Endothelial cell of umbilical vein (primary cell): ENCODE data around the gene PLXNB2. TPM values are rescaled to one million over a fixed set of nuclear protein-coding genes. Genes with fewer than 3 reads are reported as not detected.

Experiments
- BruUV-seq: library from RNA; stranded (reverse); fragments of 400-500 nt; replicated peaks from 2 replicates; lab custom pipeline; 2021; lab: Mats Ljungman, UMichigan
- CTCF ChIA-PET: fragments of 300-600, 350-600 bp; sonication (Branson Sonifier 250); formaldehyde crosslinking; loops from one replicate; lab custom pipeline; 2021; ENCODE audit warnings: antibody characterized with exemption, inconsistent platforms; lab: Charles Lee
- POLR2A ChIA-PET: fragments of 300-600, 350-600 bp; sonication (Branson Sonifier 250); formaldehyde crosslinking; loops from one replicate; lab custom pipeline; 2021; ENCODE audit warnings: antibody characterized with exemption, inconsistent platforms; lab: Charles Lee
- DNase-seq: peaks from one replicate; pipeline ENCODE4 v3.0.0-alpha.2; 2011; ENCODE audit warnings: low read depth, low spot score
- FAIRE-seq: peaks from 2 replicates; lab custom pipeline; 2011; peaks lifted over from hg19 to GRCh38; lab: Jason Lieb, UNC
- H2AFZ ChIP-seq: 2 replicates; pipeline ENCODE4 v1.6.0; 2012; ENCODE audit warnings: low read depth, low read length, control low read depth, inconsistent platforms
- H3K27ac ChIP-seq: 2 replicates; pipeline ENCODE4 v1.5.1; 2011; ENCODE audit warnings: low read depth, mild to moderate bottlenecking, control low read depth, low read length, moderate library complexity; ENCODE audit not compliant: insufficient read depth
- H3K27me3 ChIP-seq, 2 experiments: 2 replicates each; pipeline versions ENCODE4 v1.6.0 to v1.6.1; 2011; ENCODE audit warnings: low read length in 2 of 2, mixed read lengths in 1 of 2; ENCODE audit not compliant: control insufficient read depth in 2 of 2, insufficient read depth in 2 of 2
- H3K36me3 ChIP-seq, 2 experiments: 2 replicates in 1 of 2; 3 replicates in 1 of 2; pipeline ENCODE4 v1.5.1; 2011; ENCODE audit warnings: low read length in 2 of 2, mild to moderate bottlenecking in 1 of 2, moderate library complexity in 1 of 2; ENCODE audit not compliant: control insufficient read depth in 2 of 2, insufficient read depth in 2 of 2; ENCODE audit errors: extremely low read depth in 1 of 2
- H3K4me1 ChIP-seq: 3 replicates; pipeline ENCODE4 v1.5.1; 2011; ENCODE audit warnings: mild to moderate bottlenecking, low read length; ENCODE audit not compliant: control insufficient read depth, insufficient read depth; ENCODE audit errors: extremely low read depth
- H3K4me2 ChIP-seq: 2 replicates; pipeline ENCODE4 v1.6.1; 2011; ENCODE audit warnings: low read length, control low read depth, mixed read lengths; ENCODE audit not compliant: insufficient read depth
- H3K4me3 ChIP-seq, 3 experiments: fragments of 200-600 bp in 1 of 3; sonication (generic), shearing (Covaris generic) in 1 of 3; replicated peaks in 1 of 3; 2 replicates each; pipeline ENCODE4 v1.5.1; 2011 to 2016; ENCODE audit warnings: control low read depth in 3 of 3, low read length in 3 of 3, mild to moderate bottlenecking in 2 of 3, inconsistent platforms in 1 of 3, low read depth in 1 of 3, moderate library complexity in 1 of 3; ENCODE audit not compliant: insufficient read depth in 1 of 3
- H3K79me2 ChIP-seq: 2 replicates; pipeline ENCODE4 v1.6.0; 2012; ENCODE audit warnings: low read length, inconsistent platforms; ENCODE audit not compliant: control insufficient read depth, insufficient read depth
- H3K9ac ChIP-seq: replicated peaks from 2 replicates; pipeline ENCODE3; 2011; ENCODE audit warnings: low read length, control low read depth; ENCODE audit not compliant: insufficient read depth; ENCODE audit errors: extremely low read depth
- H3K9me1 ChIP-seq: replicated peaks from 3 replicates; pipeline ENCODE4 v1.6.0; 2011; ENCODE audit warnings: mild to moderate bottlenecking, low read length; ENCODE audit not compliant: control insufficient read depth, insufficient read depth; ENCODE audit errors: extremely low read depth
- H3K9me3 ChIP-seq: replicated peaks from 2 replicates; pipeline ENCODE4 v1.5.1; 2012; ENCODE audit warnings: low read length, inconsistent platforms; ENCODE audit not compliant: control insufficient read depth, insufficient read depth
- H4K20me1 ChIP-seq: replicated peaks from 2 replicates; pipeline ENCODE3; 2011; ENCODE audit warnings: mild to moderate bottlenecking, low read length; ENCODE audit not compliant: control insufficient read depth, insufficient read depth; ENCODE audit errors: extremely low read depth
- EZH2 ChIP-seq: IDR thresholded peaks from 2 replicates; pipeline ENCODE4 v1.6.1; 2012; ENCODE audit warnings: borderline replicate concordance, low read depth, mild to moderate bottlenecking, moderate library complexity, low read length, inconsistent platforms; ENCODE audit not compliant: severe bottlenecking
- FOS ChIP-seq: IDR thresholded peaks from 2 replicates; pipeline ENCODE4 v1.6.1; 2011; ENCODE audit warnings: mild to moderate bottlenecking, low read length, moderate library complexity, borderline replicate concordance; ENCODE audit not compliant: insufficient read depth
- GATA2 ChIP-seq: IDR thresholded peaks from 2 replicates; pipeline ENCODE4 v1.7.0; 2011; ENCODE audit warnings: low read depth, mild to moderate bottlenecking, moderate library complexity, mixed read lengths, low read length; ENCODE audit not compliant: insufficient read length, insufficient read depth
- JUN ChIP-seq: IDR thresholded peaks from 2 replicates; pipeline ENCODE4 v1.6.1; 2011; ENCODE audit warnings: borderline replicate concordance, low read depth; ENCODE audit not compliant: insufficient read length, insufficient read depth
- MYC ChIP-seq: IDR thresholded peaks from one replicate; pipeline ENCODE4 v1.6.1; 2011; ENCODE audit warnings: mild to moderate bottlenecking, low read depth, low read length
- POLR2A ChIP-seq: IDR thresholded peaks from 2 replicates; pipeline ENCODE4 v1.6.1; 2012; ENCODE audit warnings: low read depth, mild to moderate bottlenecking, control low read depth, low read length
- POLR2AphosphoS5 ChIP-seq: IDR thresholded peaks from 2 replicates; pipeline ENCODE4 v1.6.1; 2012; ENCODE audit warnings: low read depth, mild to moderate bottlenecking, control low read depth, low read length, moderate library complexity; ENCODE audit not compliant: insufficient read depth
- dilution Hi-C: fragments of 300-500 bp; cut with MboI; formaldehyde crosslinking; loops from one replicate; pipeline ENCODE4 v1.15.0; 2019; ENCODE audit warnings: low sequenced_read_pairs; ENCODE audit not compliant: extremely low pct_ligation_motif_present
- intact Hi-C: fragments of 100-400 bp; cut with micrococcal nuclease; formaldehyde crosslinking; loops from one replicate; pipeline ENCODE4 v1.10.0; 2022
- polyA plus RNA-seq, 4 experiments: library from polyadenylated mRNA; depleted of rRNA in 3 of 4; stranded (reverse) in 3 of 4; unstranded in 1 of 4; fragments of >200 nt; gene quantifications; 2 replicates each; pipeline versions ENCODE4 v1.2.1 to v1.2.3, GENCODE V29; 2011 to 2012; ENCODE audit warnings: missing spikeins in 1 of 4
- total RNA-seq: library from RNA; stranded (reverse); gene quantifications from 2 replicates; pipeline ENCODE4 v1.2.3, GENCODE V29; 2021
- TF ChIP-seq, protein P1 (sequence below), 2 donors: IDR thresholded peaks; 1 replicate in 1 of 2; 2 replicates in 1 of 2; pipeline ENCODE4 v1.5.1; 2011; ENCODE audit warnings: low read length in 2 of 2, mild to moderate bottlenecking in 2 of 2, moderate library complexity in 2 of 2, control low read depth in 1 of 2, inconsistent platforms in 1 of 2, low read depth in 1 of 2; ENCODE audit not compliant: insufficient read depth in 1 of 2; ENCODE audit errors: extremely low read depth in 1 of 2
- TF ChIP-seq, protein P2 (sequence below): IDR thresholded peaks from 2 replicates; pipeline ENCODE4 v1.6.1; 2011; ENCODE audit not compliant: insufficient read depth, insufficient read length

The PLXNB2 gene
- total and polyA plus RNA-seq, 2 donors (not counting 3 experiments of a cell fraction or from before 2014, with no cell fraction given): 82.3 to 139 TPM

DNA sequence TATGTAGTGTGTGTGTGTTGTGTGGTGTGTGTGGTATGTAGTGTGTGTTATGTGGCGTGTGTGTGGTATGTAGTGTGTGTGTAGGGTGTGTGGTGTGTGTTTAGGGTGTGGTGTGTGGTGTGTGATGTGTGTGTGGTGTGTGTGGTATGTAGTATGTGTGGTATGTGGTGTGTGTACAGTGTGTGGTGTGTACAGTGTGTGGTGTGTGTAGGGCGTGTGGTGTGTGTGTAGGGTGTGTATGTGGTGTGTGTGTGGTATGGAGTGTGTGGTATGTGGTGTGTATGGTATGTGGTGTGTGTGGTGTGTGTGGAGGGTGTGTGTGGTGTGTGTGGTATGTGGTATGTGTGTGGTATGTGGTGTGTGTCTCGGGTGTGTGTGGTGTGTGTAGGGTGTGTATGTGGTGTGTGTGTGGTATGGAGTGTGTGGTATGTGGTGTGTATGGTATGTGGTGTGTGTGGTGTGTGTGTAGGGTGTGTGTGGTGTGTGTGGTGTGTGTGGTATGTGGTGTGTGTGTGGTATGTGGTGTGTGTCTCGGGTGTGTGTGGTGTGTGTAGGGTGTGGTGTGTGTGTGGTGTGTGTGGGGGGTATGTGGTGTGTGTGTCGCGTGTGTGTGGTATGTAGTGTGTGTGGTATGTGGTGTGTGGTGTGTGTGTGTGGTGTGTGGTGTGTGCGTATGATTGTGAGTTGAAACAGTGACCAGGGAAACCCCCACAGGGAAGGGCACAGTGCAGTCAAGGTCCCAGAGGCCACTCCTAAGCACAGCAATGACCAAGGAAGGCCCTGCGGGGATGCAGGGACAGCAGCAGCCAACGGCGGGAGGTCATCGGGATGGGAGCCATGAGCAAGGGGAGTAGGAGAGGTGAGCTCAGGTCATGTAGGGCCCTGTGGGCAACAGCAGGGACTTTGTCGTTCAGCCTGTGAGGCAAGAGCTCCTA, 32.8 kb upstream of the PLXNB2 start:
- FAIRE-seq: peak; percentile 88
- Histone ChIP-seq H3K4me2 (no peak overlapping the region), H2AFZ (no peak overlapping the region), H3K9me1 (no peaks in the 10 kb centered on the region), H3K4me1 (peaks cover 5% of the 10 kb centered on the region), H4K20me1 (no peaks in the 10 kb centered on the region), H3K27ac (no peak overlapping the region), H3K79me2 (no peaks in the 10 kb centered on the region), H3K4me3 (no peak overlapping the region), H3K9ac (no peak overlapping the region), H3K36me3 (no peaks in the 10 kb centered on the region), H3K27me3 (no peaks in the 10 kb centered on the region), H3K9me3 (no peaks in the 10 kb centered on the region)
- TF ChIP-seq MYC (no peak), EZH2 (no peak), POLR2A (no peak), POLR2AphosphoS5 (no peak), GATA2 (no peak), JUN (no peak), FOS (no peak)
- TF ChIP-seq, protein P1, sequence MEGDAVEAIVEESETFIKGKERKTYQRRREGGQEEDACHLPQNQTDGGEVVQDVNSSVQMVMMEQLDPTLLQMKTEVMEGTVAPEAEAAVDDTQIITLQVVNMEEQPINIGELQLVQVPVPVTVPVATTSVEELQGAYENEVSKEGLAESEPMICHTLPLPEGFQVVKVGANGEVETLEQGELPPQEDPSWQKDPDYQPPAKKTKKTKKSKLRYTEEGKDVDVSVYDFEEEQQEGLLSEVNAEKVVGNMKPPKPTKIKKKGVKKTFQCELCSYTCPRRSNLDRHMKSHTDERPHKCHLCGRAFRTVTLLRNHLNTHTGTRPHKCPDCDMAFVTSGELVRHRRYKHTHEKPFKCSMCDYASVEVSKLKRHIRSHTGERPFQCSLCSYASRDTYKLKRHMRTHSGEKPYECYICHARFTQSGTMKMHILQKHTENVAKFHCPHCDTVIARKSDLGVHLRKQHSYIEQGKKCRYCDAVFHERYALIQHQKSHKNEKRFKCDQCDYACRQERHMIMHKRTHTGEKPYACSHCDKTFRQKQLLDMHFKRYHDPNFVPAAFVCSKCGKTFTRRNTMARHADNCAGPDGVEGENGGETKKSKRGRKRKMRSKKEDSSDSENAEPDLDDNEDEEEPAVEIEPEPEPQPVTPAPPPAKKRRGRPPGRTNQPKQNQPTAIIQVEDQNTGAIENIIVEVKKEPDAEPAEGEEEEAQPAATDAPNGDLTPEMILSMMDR (IDR thresholded peaks at IDR 0.05; ENCODE audit: extremely low read depth in 1 of 2, insufficient read depth in 1 of 2, low read depth in 1 of 2, low read length in 2 of 2): no peak
- TF ChIP-seq, protein P2, sequence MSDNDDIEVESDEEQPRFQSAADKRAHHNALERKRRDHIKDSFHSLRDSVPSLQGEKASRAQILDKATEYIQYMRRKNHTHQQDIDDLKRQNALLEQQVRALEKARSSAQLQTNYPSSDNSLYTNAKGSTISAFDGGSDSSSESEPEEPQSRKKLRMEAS: no peak
- POLR2A ChIA-PET: no interaction called here
- DNase-seq: no peak
- dilution Hi-C loops: no loop called here
- intact Hi-C loops: loop anchor here (5.0 kb wide), 2 partner anchors 33 to 48 kb away; partner anchors contain the start of gene PLXNB2
- CTCF ChIA-PET: interaction anchor here (0.8 to 2.7 kb wide), 10 partner anchors 12 to 99 kb away, joined by 3 to 60 read pairs (median 10); partner anchors contain the start of genes HDAC10 and PLXNB2
- BruUV-seq: no TSS peak
